Heart left ventricle (tissue), 13 donors: Measurements from ENCODE around the gene IFFO2.

Experiments
- CTCF ChIP-seq, 12 donors: fragments of 200-600 bp; sonication (generic) in 4 of 12; IDR thresholded peaks; one replicate each; pipeline versions ENCODE4 v1.5.0 to v1.8.0; 2018 to 2022; ENCODE audit warnings: antibody characterized with exemption in 12 of 12, mild to moderate bottlenecking in 5 of 12
- POLR2A ChIP-seq, 2 donors: fragments of 450-650 bp; IDR thresholded peaks; one replicate each; pipeline ENCODE4 v1.6.1; 2017; ENCODE audit warnings: antibody characterized with exemption in 2 of 2, mild to moderate bottlenecking in 2 of 2, moderate library complexity in 2 of 2
- donor health status: ischemic (EF 13 %, LVEDD 7.1; RV severe dilation, severe dysfunction).
- donor health status: DM: no; HTN: yes; CAD: no.
- donor health status: DM: no; HTN: no; CAD: no.
- donor health status: ischemic (EF 25% LVEDD 6.9; RV normal size, moderate dysfunction).
- donor health status: ischemic (EF 25% LVEDD 5.7; RV mildly dilated, moderate dysfunction).
- donor health status: ischemic (EF 35%, LVEDD 5.7; RV mildly dilated, moderate dysfunction).
- donor health status: nonischemic (EF 11% LVEDD 7.7; RV severe dilation, severe dysfunction).
- donor health status: DM: yes; HTN: yes; CAD: no.
- donor health status: PGD.
- donor health status: ischemic (EF 29% LVEDD 5.4; RV normal size, mild dysfunction).
- donor health status: nonischemic (EF 23%, LVEDD 6.1; RV moderate dilation, normal function).

- no peak for TF ChIP-seq CTCF (IDR thresholded peaks at IDR 0.05)
- TF ChIP-seq POLR2A (IDR thresholded peaks at IDR 0.05): no peak
Observed at GRCh38 chr1:18965206-18966173, 9.0 kb upstream of the IFFO2 start.
